ENCODE measurements around the gene SHISA7. TPM values are rescaled to one million over a fixed set of nuclear protein-coding genes. Genes with fewer than 3 reads are reported as not detected.
"Not testable (repeated sequence)": the region's sequence is repeated elsewhere in the genome, so short reads cannot be mapped to it uniquely, and the experiment has no call there.

SHISA7 gene
- total RNA-seq, 1 donor from 2014 or later: not detected

DNA sequence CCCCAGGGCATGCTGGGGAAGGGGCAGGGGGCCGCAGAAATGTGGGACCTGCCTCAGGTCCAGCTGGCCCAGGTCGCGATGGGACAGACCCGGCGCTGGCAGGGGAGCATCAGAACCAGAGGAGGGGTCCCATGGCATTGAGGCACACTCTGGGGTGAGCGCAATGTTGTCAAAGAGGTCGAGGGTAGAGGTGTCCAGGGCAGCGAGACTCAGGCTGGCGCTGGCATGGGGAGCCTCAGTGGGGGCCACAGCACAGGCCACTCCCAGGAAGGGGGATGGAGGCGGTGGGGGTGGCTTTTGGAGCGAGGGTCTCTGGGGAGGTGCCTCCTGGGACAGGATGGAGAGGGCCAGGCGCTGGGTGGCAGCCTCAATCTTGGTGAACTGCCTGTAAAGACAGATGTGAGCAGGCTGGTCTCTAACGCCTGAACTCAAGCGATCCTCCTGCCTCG, 20.5 kb upstream of the SHISA7 start:
- no peak for DNase-seq (ENCODE audit: low spot score)

DNA sequence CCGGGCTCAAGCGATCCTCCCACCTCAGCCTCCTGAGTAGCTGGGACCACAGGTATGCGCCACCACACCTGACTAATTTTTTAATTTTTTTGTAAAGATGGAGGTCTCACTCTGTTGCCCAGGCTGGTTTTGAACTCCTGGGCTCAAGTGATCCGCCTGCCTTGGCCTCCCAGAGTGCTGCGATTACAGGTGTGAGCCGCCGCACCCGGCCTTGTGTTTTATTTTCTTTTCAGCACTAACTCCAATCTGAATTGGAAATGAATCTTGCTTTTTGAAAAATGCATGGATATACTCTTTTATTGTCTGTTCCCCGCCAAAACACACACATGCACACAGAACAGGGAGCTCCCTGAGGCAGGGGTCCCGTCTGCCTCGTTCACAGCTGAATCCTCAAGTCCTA, 19.6 kb upstream of the SHISA7 start:
- DNase-seq (ENCODE audit: low spot score): no peak

DNA sequence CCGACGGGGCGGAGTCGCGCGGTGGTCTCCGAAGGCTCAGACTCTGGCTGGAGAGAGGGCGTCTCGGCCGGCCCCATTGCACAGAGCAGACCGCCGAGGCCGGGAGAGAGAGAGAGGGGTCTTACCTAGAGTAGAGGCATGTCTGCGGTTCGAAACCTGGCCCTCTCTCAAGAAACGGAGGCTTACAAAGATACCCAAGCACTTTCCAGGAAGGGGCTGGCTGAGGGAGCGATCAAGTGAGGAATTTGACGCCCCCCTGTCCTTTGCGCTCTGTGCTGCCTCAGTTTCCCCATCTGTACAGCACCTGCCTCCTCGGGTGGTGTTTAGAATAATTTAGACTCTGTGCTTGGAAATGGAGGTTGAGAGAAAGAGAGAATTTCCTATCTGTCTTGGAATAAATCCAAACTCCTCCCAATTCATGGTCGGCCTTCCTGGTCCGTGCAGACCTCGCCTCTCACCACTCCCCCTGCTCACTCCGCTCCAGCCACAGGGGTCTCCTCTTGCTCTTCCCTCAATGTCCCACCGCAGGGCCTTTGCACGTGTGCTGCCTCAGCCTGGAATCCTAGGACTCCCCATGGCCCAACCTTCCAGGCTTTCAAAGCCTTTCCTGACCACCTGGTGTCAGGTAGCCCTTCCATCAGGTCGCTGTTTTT, 19.0 kb upstream of the SHISA7 start:
- DNase-seq (ENCODE audit: low spot score): no peak

DNA sequence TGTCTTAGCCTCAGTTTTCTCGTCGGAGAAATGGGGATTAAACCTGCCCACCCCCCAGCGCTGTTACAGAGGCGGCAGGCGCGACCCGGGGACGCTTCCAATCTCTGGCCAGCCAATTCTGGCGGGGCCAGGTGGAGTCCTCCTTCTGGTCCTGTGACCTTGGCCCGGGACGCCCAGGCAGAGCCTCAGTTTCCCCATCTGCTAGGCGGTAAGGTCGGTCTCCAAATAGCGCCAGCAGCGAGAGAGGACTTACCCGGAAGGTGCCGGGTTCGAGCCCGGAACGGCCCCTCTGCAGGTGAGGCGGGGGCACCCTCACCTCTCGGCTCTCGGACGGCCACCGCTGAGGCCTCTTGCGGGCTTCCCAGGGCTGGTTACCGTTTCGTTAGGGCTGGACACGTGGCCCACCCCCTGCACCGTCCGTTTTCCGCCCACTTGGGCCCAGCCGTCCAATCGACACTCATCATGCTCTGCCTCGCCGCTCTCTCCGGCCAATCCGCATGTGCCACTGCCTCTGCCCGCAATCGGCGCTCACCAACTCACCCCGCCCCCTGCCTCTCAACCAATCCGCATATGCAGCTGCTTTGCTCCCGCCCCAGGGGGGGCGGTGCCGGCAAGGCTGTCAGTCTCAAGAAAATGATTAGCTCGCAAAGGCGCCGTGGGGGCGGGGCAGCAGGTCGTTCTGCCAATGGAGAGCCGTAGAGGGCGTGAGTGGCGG, 18.3 kb upstream of the SHISA7 start, which contains the start of gene ISOC2:
Gene ISOC2 (minus strand): TSS at position 384 of the 715 bp plus-strand sequence. CDS start 5,156 bp downstream, outside the sequence.
- peak; percentile 100 for DNase-seq (ENCODE audit: low spot score)

DNA sequence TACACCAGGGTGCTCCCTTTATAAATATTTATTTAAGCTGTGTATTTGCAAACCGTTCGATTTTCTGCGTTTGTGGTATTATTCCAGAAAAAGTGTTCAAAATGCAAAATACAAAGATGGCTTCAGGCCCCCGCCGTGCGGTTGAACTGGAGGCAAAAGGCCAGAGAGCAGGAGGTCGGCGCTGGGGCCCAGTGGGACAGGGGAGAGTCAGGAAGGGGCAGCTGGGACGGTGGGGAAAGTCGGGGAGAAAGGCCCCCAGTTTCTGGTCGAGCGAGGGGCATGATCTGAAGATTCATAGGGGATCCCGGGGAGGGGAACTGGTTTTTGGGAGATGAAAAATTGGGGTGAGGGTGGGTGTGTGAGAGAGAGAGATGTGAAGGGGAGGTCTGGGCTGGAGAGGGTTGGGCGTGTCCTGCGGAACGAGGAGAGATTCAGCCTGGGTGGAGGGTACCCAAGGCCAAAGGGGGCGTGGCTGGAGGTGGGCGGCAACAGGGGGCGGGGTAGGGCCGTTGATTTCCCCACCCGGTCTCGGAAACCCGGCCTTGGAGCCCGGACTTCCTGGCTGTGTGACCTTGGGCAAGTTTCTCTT, 17.7 kb upstream of the SHISA7 start:
- peak; percentile 91 for DNase-seq (ENCODE audit: low spot score)

DNA sequence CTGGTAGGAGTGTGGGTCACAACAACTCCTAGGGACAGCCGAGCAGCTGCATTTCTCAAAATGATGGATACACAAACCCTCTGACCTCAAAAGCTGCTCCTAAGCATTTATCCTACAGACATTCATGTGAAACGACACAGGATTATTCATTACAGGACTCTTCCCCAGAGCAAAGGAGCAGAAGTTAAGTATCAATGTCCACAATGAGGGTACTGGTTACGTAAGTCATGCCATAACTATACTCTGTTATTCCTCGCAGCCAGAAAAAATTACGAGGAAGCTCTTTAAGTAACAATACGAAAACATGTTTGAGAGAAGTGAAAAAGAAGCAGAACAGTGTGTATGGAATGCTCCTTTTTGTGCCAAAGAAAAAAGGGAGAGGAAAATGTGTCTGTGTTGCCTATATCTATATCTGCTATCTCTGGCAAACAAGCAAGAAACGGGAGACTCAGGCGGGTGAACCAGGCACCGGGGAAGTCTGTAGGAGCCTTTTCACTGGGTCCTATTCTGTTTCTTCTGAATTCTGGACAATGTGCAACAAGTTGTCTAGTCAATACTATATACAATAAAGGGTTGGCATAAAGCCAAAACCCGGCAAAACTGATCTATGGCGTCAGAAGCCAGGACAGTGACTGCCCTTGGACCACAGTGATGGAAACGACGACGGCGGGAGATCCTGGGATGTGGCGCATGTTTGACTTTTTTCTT, 17.0 kb upstream of the SHISA7 start:
- DNase-seq (ENCODE audit: low spot score): no peak

DNA sequence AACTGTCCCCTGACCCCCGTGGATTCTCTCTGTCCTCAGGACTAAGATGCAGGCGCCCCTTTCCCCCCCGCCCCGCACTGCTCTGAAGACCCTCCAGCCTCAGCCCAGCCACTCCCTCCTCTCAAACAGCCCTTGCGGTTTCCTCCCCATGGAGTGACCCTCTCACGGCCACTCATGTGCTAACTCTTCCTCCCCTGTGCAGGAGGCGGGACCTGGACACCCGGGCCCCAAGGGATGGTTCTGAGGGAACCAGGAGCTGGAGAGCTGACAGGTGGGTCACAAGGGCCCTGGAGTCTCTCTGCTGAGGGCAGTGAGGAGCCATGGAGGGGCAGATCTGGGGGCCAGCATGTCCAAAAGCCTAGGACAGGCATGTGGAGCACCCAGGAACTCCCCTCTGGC, 16.4 kb upstream of the SHISA7 start:
- DNase-seq (ENCODE audit: low spot score): no peak

DNA sequence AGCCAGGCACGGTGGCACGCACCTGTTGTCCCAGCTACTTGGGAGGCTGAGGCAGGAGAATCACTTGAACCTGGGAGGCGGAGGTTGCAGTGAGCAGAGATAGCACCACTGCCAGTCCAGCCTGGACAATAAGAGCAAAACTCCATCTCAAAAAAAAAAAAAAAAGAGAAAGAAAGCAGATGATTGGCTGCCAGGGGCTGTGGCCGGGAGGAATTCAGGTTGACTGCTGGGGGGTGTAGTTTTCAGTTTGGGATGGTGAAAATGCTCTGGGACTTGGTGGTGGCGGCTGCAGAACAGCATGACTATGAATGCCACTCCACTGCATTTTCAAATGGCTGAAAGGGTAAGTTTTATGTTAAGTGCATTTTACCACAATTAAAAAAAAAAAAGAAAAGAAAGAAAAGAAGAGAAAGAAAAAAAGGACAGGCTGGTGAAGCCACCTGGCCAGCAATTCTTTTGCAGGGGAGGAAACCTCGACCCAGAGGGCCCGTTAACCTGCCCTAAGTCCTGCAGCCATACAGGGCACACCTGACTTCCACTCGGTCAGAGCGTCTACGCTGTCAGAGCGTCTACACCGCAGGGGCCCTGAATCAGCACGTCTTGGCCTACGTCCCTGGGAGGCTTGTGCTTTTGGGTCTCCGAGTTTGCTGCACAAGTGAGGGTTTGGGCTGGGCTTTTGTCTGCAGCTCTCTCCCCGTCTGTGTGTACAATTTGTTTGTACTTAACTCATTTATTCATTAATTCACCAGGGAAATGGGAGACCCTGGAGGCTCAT, 14.8 kb upstream of the SHISA7 start:
- no peak for DNase-seq (ENCODE audit: low spot score)

DNA sequence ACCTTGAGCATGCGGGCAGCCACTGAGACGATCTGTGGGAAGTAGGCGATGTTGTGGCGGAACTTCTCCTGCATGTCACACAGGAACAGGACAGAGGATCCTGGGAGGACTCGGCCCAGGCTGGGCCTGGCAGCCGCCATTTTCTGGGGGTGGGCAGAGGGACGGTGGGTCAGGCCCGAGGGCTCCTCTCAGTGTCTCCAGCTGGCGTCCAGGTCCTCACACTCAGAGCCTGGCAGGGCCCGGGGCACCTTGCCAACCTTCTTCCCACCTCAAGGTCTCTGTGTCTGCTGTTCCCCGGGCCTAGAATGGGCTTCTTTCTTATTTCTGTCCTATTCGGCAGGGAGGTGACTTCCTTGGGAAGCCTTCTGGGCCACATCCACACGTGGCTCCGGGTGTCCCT, 13.2 kb upstream of the SHISA7 start:
- DNase-seq (ENCODE audit: low spot score): no peak

DNA sequence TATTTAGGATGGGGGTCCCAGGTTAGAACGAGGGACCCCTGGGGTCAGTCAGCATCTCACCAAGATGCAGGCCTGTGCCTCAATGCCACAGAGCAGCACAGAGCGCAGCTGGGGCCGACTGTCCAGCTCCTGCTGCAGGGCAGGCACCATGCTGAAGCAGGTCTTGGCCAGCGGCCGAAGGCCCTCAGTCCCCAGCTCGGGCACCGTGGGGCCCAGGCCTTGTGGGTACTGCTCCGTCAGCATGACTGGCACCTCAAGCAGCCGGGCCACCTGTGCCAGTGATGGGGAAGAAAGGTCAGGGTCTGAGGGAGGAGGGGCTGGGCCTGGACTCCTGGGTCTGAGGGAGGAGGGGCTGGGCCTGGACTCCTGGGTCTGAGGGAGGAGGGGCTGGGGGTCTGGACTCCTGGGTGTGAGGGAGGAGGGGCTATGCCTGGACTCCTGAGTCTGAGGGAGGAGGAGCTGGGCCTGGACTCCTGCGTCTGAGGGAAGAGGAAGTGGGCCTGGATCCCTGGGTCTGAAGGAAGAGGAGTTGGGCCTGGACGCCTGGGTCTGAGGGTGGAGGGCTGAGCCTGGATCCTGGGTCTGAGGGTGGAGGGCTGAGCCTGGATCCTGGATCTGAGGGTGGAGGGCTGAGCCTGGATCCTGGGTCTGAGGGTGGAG, 12.6 kb upstream of the SHISA7 start:
- no peak for DNase-seq (ENCODE audit: low spot score)

DNA sequence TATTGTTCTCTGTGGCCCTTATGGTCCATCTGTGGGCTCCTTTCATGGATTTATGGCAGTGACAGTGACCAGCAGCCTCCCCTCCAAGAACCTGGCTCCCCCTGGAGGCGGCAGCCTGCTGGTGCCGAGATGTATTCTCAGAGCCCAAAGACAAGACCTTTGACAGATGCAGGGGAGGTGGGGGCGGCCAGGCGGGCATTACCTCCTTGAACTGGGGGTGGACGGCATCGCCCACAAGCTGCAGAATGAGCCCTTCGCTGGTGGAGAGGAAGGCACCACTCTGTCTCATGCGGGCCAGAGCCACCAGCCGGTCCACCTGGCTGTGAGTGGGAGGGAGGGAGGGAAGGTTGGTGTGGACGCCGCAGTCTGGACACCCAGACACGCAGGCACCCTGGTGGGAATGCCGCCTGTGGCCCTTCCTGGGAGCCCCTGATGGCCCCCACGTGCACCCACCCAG, 11.7 kb upstream of the SHISA7 start:
- no peak for DNase-seq (ENCODE audit: low spot score)

DNA sequence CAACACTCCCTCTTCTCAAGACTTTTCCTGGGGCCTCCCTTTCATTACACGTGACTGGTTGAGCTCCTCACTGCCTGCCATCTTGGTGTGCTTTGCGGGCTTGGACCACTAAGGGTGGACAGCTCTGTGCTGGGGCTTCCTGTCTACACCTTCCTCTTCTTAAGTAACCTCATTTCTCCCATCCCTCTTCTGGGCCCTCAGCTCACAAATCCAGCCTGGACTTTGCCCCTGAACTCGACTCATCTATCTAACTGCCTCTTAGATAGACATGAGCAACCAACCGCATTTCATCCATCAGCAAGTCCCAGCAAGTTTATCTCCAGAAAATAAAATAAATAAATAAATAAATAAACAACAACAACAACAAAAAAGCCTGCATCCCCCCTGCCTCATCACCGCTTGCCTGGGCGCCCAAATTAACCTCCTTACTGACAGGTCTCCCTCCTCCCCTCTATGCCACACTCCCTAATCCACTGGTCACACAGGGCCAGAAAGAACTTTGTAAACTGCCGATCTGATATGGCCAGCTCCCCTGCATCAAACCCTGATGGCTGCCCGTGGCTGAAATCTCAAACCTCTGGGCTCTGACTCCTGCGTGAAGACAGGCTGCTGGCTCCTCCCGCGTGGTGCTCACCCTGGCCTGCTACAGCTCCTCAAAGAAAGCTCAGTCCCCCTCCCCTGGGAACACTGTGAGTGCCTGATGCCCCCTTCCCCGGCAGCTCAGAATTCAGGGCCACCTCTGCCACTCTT, 10.6 kb upstream of the SHISA7 start:
- DNase-seq (ENCODE audit: low spot score): no peak

DNA sequence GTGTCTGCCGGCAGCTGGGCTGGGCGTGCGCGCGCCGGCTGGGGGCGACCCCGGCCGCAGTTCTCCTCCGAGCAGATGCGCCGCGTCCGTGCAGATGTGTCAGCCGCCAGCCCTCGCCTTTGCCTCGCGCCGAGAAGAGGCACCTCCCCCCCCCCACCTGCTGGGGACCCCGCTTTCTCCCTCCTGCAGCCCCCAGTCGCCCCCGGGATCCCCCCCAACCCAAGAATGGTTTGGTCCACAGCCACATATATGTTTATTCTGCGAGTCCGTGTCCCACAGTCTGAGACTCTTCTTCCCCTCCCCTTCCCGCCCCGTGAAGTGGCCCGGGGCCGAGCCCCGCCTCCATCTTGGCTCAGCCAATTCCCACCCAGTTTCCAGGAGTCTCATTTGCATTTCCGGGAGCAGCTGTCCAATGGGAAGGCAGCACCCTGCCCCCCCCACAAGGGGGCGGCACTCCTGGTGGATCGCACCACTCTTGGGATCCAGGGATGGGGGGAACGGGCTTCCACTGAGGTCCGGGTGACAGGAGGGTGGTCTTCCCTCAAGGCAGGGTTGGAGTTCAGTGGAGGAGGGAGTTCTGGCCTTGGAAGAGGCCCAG, 9.7 kb upstream of the SHISA7 start:
- no peak for DNase-seq (ENCODE audit: low spot score)

DNA sequence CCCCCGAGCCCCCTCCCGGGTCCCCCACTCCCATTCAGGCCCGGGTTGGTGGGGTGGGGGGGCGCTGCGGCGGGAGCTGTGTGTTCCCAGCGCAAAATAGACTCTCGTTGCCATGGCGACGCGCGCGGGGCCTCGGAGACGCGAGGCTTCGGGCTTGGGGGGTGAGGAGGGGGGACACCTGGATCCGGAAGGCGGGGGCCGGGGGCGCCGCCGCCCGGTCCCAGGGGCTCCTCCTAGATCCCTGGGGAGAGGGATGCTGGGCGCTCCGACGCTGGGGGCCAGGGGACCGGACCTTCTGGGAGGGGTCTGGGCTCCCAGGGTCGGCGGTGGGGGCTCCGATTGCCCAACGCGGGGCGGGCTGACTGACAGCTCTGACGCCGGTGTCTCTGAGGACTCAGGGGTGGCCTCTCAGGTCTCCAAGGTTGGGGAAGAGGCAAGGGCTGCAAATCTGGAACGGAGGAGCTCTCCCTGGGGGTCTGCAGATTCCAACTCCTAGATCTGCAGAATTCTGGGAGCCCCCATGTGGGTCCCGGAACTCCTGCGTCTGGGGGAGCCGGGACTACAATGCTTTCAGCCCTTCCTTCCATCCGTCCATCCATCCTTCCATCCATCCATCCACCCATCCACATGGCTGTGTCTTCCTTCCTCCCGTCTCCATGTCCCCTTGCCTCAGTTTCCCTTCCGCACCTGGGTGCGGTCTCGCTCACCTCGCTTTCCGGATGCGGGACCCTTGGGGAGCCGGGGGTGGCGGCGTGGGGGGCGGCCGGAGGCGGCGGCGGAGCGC, 9.1 kb upstream of the SHISA7 start:
- no peak for DNase-seq (ENCODE audit: low spot score)

DNA sequence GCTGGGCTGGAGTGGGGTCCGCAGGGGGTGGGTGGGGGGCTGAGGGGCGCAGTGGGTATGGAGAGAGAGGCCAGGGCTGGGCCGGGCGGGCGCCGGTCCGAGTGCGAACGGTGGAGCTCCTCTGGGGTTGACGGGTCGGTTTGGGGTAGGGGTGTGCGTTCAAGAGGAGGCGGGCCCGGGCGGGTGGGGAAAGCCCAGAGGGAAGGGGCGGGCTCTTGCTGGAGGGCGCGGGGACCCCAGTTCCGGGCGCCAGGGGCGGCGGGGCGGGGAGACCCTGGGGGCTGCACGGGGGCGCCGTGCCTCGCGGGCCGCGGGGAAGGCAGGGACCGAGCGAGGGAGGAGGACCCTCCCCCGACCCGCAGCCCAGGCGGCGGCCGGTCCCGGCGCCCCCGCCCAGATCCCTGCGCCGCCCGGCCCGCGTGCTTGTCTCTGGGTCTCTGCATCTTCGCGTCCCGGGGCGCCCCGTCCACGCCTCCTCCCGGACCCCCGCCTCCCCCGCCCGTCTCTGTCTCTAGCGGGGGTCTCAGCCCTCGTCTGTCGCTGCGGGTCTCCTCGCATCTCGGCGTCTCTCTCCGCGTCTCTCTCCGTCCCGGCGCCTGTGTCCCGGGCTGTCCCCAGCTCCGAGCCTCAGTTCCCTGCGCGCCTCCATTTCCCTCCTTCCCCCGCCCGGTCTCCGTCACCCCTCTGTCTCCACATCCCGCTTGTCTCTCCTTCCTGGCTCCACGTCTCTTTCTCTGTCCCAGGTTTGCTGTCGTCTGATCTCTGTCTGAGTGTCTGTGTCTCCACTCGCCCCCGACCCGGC, 8.3 kb upstream of the SHISA7 start:
- DNase-seq (ENCODE audit: low spot score): no peak

DNA sequence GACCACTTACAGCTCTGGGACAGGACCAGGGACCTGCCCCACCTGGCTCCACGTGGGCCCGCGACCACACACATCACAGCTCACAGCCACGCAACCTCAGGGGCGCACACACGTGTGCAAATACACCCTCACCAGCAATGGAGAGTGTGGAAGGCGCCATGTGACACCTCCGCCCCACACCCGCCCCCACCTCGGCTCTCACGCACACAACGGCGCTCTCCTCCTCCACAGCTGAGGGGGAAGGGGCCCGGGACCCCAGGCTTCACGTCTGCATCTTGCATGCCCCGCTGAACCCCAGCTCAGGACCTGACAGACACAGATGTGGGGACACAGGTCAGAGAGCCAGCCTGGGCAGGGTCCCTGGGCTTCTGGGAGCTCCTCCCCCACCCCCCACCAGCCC, 6.4 kb upstream of the SHISA7 start:
- no peak for DNase-seq (ENCODE audit: low spot score)

DNA sequence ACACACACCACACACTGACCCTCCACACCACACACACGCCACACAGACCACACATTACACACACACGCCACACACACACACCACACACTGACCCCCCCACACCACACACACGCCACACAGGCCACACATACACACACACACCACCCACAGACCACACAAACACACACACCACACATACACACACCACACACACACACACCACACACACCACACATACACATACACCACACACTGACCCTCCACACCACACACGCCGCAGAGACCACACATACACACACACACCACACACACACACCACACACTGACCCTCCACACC, 5.0 kb upstream of the SHISA7 start:
- DNase-seq (ENCODE audit: low spot score): not testable (repeated sequence)

DNA sequence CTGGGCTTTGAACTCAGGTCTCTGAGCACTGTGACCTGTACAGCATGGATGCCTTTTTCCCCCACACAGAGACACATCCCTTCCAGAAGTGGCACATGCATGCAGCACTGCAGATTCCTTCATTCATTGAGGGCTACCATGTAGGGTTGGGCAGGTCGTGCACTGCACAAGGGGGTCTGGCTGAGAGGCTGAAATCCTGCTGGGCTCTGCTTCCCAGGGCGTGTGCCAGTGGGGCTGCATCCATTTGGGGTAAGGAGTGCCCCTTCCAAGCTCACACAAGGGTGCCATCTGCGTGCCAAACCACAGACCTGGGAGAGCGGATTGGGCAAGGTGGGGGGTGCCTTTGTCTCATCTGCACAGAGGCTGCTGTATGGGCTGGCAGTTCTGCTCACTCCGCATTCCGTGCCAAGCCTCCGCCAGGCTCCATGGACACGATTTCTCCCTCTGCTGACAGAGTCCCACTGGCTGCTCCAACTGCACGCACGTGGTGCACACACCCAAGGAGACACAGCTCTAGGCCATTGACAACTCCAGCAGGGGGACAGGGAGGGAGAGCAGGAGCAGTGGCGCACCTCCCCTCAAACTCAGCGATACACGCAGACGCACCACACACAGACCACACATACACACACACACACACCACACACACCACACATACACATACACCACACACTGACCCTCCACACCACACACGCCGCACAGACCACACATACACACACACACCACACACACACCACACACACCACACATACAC, 4.5 kb upstream of the SHISA7 start:
- no peak for DNase-seq (ENCODE audit: low spot score)
